C4-2B (cell line): ENCODE measurements around the gene ACBD5.

Source experiments
- ZFX ChIP-seq: fragments of 450-650 bp; IDR thresholded peaks from 2 replicates; pipeline ENCODE4 v1.6.1; 2017
- TF ChIP-seq, protein P1 (sequence below): fragments of 450-650 bp; conservative IDR thresholded peaks from 2 replicates; pipeline ENCODE4 v1.5.1; 2017; ENCODE audit warnings: mild to moderate bottlenecking

DNA sequence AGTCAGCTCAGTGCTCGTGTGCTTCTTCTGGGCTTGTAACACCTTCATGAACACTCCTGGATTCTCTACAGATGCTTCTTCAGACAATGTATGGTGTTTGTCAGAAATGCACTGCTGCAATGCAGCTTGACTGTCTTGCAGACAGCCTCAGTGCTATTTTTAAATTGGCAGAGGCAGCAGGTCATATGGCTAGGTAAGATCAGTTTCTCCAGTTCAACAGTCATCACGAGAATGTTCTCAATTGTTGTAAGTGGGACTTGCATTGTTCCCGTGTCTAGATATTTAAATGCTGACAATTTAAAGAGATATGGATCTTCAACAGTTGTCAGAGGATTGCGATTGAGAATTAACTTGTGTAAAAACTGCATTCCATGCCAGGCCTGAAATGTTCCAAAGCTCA, 7.6 kb upstream of the ACBD5 start:
- TF ChIP-seq ZFX = no peak
- TF ChIP-seq, protein P1, sequence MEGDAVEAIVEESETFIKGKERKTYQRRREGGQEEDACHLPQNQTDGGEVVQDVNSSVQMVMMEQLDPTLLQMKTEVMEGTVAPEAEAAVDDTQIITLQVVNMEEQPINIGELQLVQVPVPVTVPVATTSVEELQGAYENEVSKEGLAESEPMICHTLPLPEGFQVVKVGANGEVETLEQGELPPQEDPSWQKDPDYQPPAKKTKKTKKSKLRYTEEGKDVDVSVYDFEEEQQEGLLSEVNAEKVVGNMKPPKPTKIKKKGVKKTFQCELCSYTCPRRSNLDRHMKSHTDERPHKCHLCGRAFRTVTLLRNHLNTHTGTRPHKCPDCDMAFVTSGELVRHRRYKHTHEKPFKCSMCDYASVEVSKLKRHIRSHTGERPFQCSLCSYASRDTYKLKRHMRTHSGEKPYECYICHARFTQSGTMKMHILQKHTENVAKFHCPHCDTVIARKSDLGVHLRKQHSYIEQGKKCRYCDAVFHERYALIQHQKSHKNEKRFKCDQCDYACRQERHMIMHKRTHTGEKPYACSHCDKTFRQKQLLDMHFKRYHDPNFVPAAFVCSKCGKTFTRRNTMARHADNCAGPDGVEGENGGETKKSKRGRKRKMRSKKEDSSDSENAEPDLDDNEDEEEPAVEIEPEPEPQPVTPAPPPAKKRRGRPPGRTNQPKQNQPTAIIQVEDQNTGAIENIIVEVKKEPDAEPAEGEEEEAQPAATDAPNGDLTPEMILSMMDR = no peak
